ENCODE results near the gene SERINC2. TPM values are rescaled to one million over a fixed set of nuclear protein-coding genes. Genes with fewer than 3 reads are reported as not detected.

Gene SERINC2
- total RNA-seq, 1 experiment from 2014 or later = 14.1 TPM

DNA sequence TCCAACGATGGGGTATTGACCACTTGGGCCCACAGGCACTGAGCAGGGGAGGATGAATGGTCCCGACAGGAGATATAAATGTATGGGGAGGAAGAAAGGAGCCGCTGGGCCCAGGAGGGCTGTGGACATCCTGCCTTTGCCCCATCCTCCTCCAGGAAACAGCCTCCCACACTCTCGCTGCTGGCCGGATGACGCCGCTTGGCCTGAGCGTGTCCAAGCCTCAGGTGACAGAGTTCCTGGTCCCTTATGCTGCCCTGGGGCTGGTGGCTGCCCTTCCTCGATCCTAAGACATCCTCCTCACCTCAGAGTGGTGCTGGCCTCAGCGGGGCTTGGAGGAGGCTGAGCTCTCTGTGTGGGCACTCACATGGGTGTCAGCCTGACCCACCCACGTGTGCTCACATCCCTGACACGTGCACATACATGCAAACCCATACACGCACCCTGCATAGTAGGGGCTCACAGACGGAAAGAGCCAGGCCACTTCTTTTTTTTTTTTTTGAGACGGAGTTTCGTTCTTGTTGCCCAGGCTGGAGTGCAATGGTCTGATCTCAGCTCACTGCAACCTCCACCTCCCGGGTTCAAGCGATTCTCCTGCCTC lies 5.9 kb upstream of the SERINC2 start:
- H3K23ac ChIP-seq (ENCODE audit: insufficient read length, low read depth, low read length) = no peak overlapping the region
- Mint-ChIP-seq H3K9me3 (no peaks in the 10 kb centered on the region), H3K27me3 (ENCODE audit: low read depth) (peaks cover 17% of the 10 kb centered on the region), H3K36me3 (ENCODE audit: insufficient read depth in 1 of 3, low read depth in 3 of 3) (no peaks in the 10 kb centered on the region), H3K4me3 (no peak overlapping the region), H3K27ac (peak overlapping the region in 2 of 3 experiments; percentile 13 to 90; a peak in 3 of 7 replicates), H3K4me1 (peaks cover 6 to 9% of the 10 kb centered on the region in 2 experiments)
- no peak overlapping the region for H4K91ac ChIP-seq (ENCODE audit: insufficient read length, low read depth, low read length)
- H3K4ac ChIP-seq (ENCODE audit: low read depth, low read length) = no peak overlapping the region
- no peaks in the 10 kb centered on the region for H3K79me1 ChIP-seq (ENCODE audit: insufficient read depth, low read depth, low read length, poor library complexity, severe bottlenecking)
- H3K14ac ChIP-seq (ENCODE audit: insufficient read depth, low read length) = no peak overlapping the region
- no peak overlapping the region for H3K27ac ChIP-seq (ENCODE audit: insufficient read length, low read depth, low read length)
- H3K79me2 ChIP-seq (ENCODE audit: insufficient read depth, low read length) = no peaks in the 10 kb centered on the region
- H2BK15ac ChIP-seq (ENCODE audit: low read depth, low read length) = no peak overlapping the region
- TF ChIP-seq, protein P1, sequence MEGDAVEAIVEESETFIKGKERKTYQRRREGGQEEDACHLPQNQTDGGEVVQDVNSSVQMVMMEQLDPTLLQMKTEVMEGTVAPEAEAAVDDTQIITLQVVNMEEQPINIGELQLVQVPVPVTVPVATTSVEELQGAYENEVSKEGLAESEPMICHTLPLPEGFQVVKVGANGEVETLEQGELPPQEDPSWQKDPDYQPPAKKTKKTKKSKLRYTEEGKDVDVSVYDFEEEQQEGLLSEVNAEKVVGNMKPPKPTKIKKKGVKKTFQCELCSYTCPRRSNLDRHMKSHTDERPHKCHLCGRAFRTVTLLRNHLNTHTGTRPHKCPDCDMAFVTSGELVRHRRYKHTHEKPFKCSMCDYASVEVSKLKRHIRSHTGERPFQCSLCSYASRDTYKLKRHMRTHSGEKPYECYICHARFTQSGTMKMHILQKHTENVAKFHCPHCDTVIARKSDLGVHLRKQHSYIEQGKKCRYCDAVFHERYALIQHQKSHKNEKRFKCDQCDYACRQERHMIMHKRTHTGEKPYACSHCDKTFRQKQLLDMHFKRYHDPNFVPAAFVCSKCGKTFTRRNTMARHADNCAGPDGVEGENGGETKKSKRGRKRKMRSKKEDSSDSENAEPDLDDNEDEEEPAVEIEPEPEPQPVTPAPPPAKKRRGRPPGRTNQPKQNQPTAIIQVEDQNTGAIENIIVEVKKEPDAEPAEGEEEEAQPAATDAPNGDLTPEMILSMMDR (conservative IDR thresholded peaks at IDR 0.05) = no peak
- H2AFZ ChIP-seq (ENCODE audit: low read length) = no peak overlapping the region
- H3K18ac ChIP-seq (ENCODE audit: insufficient read length, low read depth, low read length) = no peak overlapping the region
- no peak overlapping the region for H2BK12ac ChIP-seq (ENCODE audit: insufficient read length, low read depth, low read length)
- no peak overlapping the region for H2AK5ac ChIP-seq (ENCODE audit: insufficient read length, low read length)
- no peaks in the 10 kb centered on the region for H3K27me3 ChIP-seq (ENCODE audit: insufficient read depth, low read length)
- no peaks in the 10 kb centered on the region for H3K23me2 ChIP-seq (ENCODE audit: insufficient read length, low read depth, low read length, poor library complexity, severe bottlenecking)
- no peak overlapping the region for H3K4me2 ChIP-seq (ENCODE audit: insufficient read depth, insufficient read length, low read length)
- H4K20me1 ChIP-seq (ENCODE audit: control insufficient read depth, insufficient read depth, insufficient read length) = no peaks in the 10 kb centered on the region
- WGBS (ENCODE audit: extremely low coverage, insufficient read length, low lambda C conversion rate) = no CpG with 5 or more reads among the region's 18 CpGs
- DNase-seq = no peak
- no peak overlapping the region for H4K5ac ChIP-seq (ENCODE audit: insufficient read length, low read depth, low read length)
- H4K8ac ChIP-seq (replicated peaks; ENCODE audit: insufficient read length, low read depth, low read length) = no peak overlapping the region
- H2BK20ac ChIP-seq (ENCODE audit: low read depth, low read length, poor library complexity, severe bottlenecking) = no peak overlapping the region
- no peaks in the 10 kb centered on the region for H3K9me3 ChIP-seq (ENCODE audit: control insufficient read depth, low read depth, low read length)
- H3K4me1 ChIP-seq (ENCODE audit: insufficient read depth, low read length) = no peaks in the 10 kb centered on the region
- H2BK120ac ChIP-seq (ENCODE audit: low read depth, low read length, poor library complexity, severe bottlenecking) = no peak overlapping the region
- no peak overlapping the region for H3K56ac ChIP-seq (ENCODE audit: insufficient read length, low read depth, low read length)
- no peak overlapping the region for H3T11ph ChIP-seq (ENCODE audit: low read length)
- H2BK5ac ChIP-seq (ENCODE audit: insufficient read length, low read length) = no peak overlapping the region
- H3K9ac ChIP-seq (ENCODE audit: extremely low read depth, insufficient read length, low read length) = no peak overlapping the region
